WI38 (cell line): ENCODE data around the gene GANAB.

Experiments used
- H3K4me3 ChIP-seq: 2 replicates; pipeline ENCODE4 v1.5.1; 2011; ENCODE audit warnings: low read depth, mild to moderate bottlenecking, control low read depth, low read length
- TF ChIP-seq, protein P1 (sequence below): IDR thresholded peaks from 2 replicates; pipeline ENCODE4 v1.5.1; 2012; ENCODE audit warnings: low read depth, mild to moderate bottlenecking, control low read depth, low read length

Gene GANAB

DNA sequence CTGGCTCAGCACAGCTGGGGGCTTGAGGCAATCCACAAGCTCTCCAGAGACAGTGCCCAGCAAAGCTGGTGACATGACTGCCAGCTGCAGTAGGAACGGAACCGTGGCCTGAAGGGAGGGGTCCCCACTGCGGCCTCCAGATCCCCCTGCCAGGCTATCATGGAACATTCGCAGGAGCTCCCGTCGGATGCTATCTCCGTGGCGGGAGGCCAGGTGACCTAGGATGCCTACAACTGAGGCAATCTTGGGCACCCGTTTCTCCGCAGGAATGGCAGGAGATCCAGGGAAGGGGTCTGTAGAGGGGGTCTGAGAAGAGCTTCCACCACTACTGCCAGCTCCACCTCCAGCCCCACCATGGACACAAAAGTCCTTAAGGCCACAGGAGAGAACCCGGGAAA lies 2.6 kb upstream of the GANAB start:
- no peak overlapping the region for H3K4me3 ChIP-seq
- TF ChIP-seq, protein P1, sequence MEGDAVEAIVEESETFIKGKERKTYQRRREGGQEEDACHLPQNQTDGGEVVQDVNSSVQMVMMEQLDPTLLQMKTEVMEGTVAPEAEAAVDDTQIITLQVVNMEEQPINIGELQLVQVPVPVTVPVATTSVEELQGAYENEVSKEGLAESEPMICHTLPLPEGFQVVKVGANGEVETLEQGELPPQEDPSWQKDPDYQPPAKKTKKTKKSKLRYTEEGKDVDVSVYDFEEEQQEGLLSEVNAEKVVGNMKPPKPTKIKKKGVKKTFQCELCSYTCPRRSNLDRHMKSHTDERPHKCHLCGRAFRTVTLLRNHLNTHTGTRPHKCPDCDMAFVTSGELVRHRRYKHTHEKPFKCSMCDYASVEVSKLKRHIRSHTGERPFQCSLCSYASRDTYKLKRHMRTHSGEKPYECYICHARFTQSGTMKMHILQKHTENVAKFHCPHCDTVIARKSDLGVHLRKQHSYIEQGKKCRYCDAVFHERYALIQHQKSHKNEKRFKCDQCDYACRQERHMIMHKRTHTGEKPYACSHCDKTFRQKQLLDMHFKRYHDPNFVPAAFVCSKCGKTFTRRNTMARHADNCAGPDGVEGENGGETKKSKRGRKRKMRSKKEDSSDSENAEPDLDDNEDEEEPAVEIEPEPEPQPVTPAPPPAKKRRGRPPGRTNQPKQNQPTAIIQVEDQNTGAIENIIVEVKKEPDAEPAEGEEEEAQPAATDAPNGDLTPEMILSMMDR = no peak

DNA sequence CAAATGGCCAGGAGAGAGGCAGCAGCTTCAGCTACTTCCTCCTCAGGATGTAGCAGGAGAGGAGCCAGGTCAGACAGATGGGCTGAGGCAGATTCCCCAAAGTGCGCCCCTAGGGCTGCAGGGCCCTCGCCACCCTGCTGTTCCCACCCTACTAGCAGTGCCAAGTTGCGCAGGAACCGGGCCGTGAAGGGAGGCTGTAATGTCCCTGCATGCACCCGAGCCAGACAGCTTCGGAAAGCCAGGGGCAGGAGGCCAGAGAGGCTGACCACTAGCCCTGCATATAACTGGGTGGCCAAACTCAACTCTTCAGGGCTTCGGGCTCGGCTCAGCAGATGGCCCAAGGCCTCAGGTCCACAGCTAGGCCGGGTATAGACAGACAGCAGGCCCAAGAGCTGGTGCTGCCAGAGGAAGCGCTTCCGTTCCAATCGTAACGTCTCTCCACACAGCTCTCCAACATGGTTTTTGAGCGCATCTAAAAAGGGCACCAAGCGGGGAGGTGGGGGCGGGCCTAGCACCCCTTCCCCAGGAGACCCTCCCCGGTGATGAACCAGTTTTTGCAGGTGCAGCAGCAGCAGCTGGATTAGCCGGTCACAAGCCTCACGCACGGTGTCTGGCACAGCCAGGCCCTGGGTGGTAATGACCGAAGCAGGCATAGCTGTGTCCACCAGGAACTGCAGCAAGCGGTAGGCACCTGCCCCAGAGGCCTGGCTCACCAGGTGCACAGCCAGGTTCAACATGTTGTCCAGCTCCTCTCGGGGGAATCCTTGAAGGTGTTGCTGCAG lies 2.0 kb upstream of the GANAB start:
- H3K4me3 ChIP-seq = no peak overlapping the region
- TF ChIP-seq, protein P1 = no peak

DNA sequence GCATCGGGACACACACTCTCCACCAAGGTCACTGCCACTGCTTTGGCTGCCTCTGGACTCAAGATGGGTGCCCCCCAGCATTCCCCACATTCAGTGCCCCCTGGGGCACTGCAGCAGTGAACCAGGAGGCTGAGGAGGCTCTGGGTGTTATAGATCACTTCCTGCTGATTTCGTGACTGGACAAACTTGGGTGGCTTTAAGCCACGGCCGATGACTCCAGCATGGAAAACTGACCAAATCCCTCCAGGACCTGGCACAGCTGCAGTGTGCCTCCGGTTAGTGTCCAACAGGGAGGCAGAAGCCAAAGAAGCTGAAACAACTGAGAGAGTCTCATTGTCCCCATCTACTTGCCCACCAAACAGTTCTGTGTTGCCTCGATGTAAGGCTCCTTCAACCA lies 1.2 kb upstream of the GANAB start:
- H3K4me3 ChIP-seq = no peak overlapping the region
- TF ChIP-seq, protein P1 = no peak

GRCh38 chr11:62646825-62647608 lies 604 bp upstream of the GANAB start:
- TF ChIP-seq, protein P1 = no peak
- no peak overlapping the region for H3K4me3 ChIP-seq

GRCh38 chr11:62645671-62645945 lies 805 bp downstream of the GANAB start:
- TF ChIP-seq, protein P1 = no peak
- H3K4me3 ChIP-seq = peak overlapping the region; percentile 96

GRCh38 chr11:62644220-62644619 lies 2.2 kb downstream of the GANAB start:
- TF ChIP-seq, protein P1 = no peak
- H3K4me3 ChIP-seq = no peak overlapping the region

- no peak overlapping the region for H3K4me3 ChIP-seq
- TF ChIP-seq, protein P1 = no peak
These were observed 13.9 kb downstream of the GANAB start for GRCh38 chr11:62632492-62632891.
